Uterus (tissue), 2 donors: Measurements from ENCODE around the gene MCAT.

ENCODE experiments used
- POLR2A ChIP-seq, 2 donors: fragments of 450-650 bp; IDR thresholded peaks; one replicate each; pipeline ENCODE4 v1.6.1; 2016; ENCODE audit warnings: antibody characterized with exemption in 2 of 2, mild to moderate bottlenecking in 1 of 2, moderate library complexity in 1 of 2
- TF ChIP-seq, protein P1 (sequence below), 4 experiments: fragments of 200-600 bp in 2 of 4; fragments of 450-650 bp in 2 of 4; sonication (generic) in 2 of 4; IDR thresholded peaks; one replicate each; pipeline ENCODE4 v1.5.1; 2016 to 2019; ENCODE audit warnings: antibody characterized with exemption in 4 of 4, mild to moderate bottlenecking in 2 of 4, moderate library complexity in 1 of 4

DNA sequence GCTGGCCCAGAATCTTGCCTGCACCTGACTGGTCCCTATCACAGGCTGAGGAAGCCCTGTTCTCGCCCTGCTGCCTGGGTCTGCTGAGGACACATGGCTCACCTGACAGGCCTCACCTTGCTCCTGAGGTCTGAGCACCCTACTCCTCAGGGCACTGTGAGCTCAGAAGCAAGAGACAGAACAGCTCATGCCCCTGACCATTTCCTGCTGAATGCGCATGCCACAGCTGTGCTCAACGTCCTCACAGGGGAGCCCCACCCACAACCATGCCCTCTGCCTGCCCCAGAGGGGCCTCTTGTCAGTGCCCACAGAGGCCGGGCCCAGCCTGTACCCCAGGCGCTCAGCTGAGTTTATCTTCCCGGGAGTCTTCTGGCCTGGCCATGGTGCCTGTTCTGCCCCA lies 5.4 kb upstream of the MCAT start:
- TF ChIP-seq, protein P1, sequence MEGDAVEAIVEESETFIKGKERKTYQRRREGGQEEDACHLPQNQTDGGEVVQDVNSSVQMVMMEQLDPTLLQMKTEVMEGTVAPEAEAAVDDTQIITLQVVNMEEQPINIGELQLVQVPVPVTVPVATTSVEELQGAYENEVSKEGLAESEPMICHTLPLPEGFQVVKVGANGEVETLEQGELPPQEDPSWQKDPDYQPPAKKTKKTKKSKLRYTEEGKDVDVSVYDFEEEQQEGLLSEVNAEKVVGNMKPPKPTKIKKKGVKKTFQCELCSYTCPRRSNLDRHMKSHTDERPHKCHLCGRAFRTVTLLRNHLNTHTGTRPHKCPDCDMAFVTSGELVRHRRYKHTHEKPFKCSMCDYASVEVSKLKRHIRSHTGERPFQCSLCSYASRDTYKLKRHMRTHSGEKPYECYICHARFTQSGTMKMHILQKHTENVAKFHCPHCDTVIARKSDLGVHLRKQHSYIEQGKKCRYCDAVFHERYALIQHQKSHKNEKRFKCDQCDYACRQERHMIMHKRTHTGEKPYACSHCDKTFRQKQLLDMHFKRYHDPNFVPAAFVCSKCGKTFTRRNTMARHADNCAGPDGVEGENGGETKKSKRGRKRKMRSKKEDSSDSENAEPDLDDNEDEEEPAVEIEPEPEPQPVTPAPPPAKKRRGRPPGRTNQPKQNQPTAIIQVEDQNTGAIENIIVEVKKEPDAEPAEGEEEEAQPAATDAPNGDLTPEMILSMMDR (IDR thresholded peaks at IDR 0.05): no peak
- TF ChIP-seq POLR2A (IDR thresholded peaks at IDR 0.05): no peak
